RWPE2 (cell line): ENCODE measurements around the gene CNBD2.
"Not testable (repeated sequence)": the region's sequence is repeated elsewhere in the genome, so short reads cannot be mapped to it uniquely, and the experiment has no call there.

ENCODE experiments used
- ATAC-seq: fragments of 200-7000 bp; cut with Tn5 transposase; 3 replicates; pipeline ENCODE4 v1.9.1; 2021; ENCODE audit warnings: low read depth
- DNase-seq: peaks from one replicate; pipeline ENCODE4 v3.0.0-alpha.2; 2020; ENCODE audit warnings: low spot score
- H3K27ac ChIP-seq: fragments of 450-650 bp; 2 replicates; pipeline ENCODE4 v1.5.1; 2017; ENCODE audit warnings: mild to moderate bottlenecking; ENCODE audit not compliant: poor library complexity, severe bottlenecking
- H3K27me3 ChIP-seq: fragments of 250-450 bp; sonication (Bioruptor Pico); 2 replicates; pipeline ENCODE4 v1.5.1; 2021; ENCODE audit warnings: mild to moderate bottlenecking, moderate library complexity; ENCODE audit not compliant: insufficient read depth, poor library complexity, severe bottlenecking
- H3K36me3 ChIP-seq: fragments of 250-450 bp; sonication (Bioruptor Pico); 2 replicates; pipeline ENCODE4 v1.5.1; 2020; ENCODE audit warnings: low read depth, mild to moderate bottlenecking, moderate library complexity
- H3K4me1 ChIP-seq: fragments of 250-450 bp; sonication (Bioruptor Pico); 2 replicates; pipeline ENCODE4 v1.5.1; 2021; ENCODE audit warnings: mild to moderate bottlenecking, moderate library complexity; ENCODE audit not compliant: insufficient read depth, poor library complexity, severe bottlenecking
- H3K4me3 ChIP-seq: fragments of 250-450 bp; sonication (Bioruptor Pico); 2 replicates; pipeline ENCODE4 v1.5.1; 2021; ENCODE audit warnings: mild to moderate bottlenecking, moderate library complexity; ENCODE audit not compliant: severe bottlenecking
- H3K9me3 ChIP-seq: fragments of 250-450 bp; sonication (Bioruptor Pico); 2 replicates; pipeline ENCODE4 v1.5.1; 2021; ENCODE audit warnings: mild to moderate bottlenecking, moderate library complexity; ENCODE audit not compliant: severe bottlenecking
- CTCF ChIP-seq: fragments of 450-650 bp; IDR thresholded peaks from one replicate; pipeline ENCODE4 v1.5.1; 2017; ENCODE audit warnings: mild to moderate bottlenecking, moderate library complexity; ENCODE audit not compliant: poor library complexity, severe bottlenecking

CNBD2 gene

GRCh38 chr20:35941620-35942019 lies 26.8 kb upstream of the CNBD2 start:
- no peaks in the 10 kb centered on the region for H3K9me3 ChIP-seq
- TF ChIP-seq CTCF: no peak
- H3K4me1 ChIP-seq: no peaks in the 10 kb centered on the region
- DNase-seq: no peak
- no peaks in the 10 kb centered on the region for H3K27me3 ChIP-seq
- no peak overlapping the region for H3K4me3 ChIP-seq
- ATAC-seq: no peak
- no peak overlapping the region for H3K27ac ChIP-seq
- peaks cover 89% of the 10 kb centered on the region for H3K36me3 ChIP-seq

- DNase-seq: no peak
- no peak overlapping the region for H3K27ac ChIP-seq
- no peak for ATAC-seq
- H3K9me3 ChIP-seq: no peaks in the 10 kb centered on the region
- peaks cover 92% of the 10 kb centered on the region for H3K36me3 ChIP-seq
- no peak overlapping the region for H3K4me3 ChIP-seq
- H3K27me3 ChIP-seq: no peaks in the 10 kb centered on the region
- H3K4me1 ChIP-seq: no peaks in the 10 kb centered on the region
- TF ChIP-seq CTCF: no peak
Measured at GRCh38 chr20:35942243-35942642, 26.1 kb upstream of the CNBD2 start.

- TF ChIP-seq CTCF: peak; percentile 84
- Histone ChIP-seq H3K36me3 (peaks cover 60% of the 10 kb centered on the region), H3K27me3 (no peaks in the 10 kb centered on the region), H3K4me3 (no peak overlapping the region), H3K9me3 (no peaks in the 10 kb centered on the region), H3K4me1 (peaks cover 3% of the 10 kb centered on the region), H3K27ac (no peak overlapping the region)
- peak; percentile 44; the same call in 2 of the 3 replicates for ATAC-seq
- no peak for DNase-seq
Measured at GRCh38 chr20:35947489-35947888, 20.9 kb upstream of the CNBD2 start.

GRCh38 chr20:35947907-35948306 lies 20.5 kb upstream of the CNBD2 start:
- ATAC-seq: no peak
- H3K4me1 ChIP-seq: peaks cover 6% of the 10 kb centered on the region
- no peak for TF ChIP-seq CTCF
- H3K36me3 ChIP-seq: peaks cover 56% of the 10 kb centered on the region
- DNase-seq: no peak
- no peak overlapping the region for H3K4me3 ChIP-seq
- H3K9me3 ChIP-seq: no peaks in the 10 kb centered on the region
- no peak overlapping the region for H3K27ac ChIP-seq
- no peaks in the 10 kb centered on the region for H3K27me3 ChIP-seq

- peaks cover 36% of the 10 kb centered on the region for H3K36me3 ChIP-seq
- H3K27me3 ChIP-seq: no peaks in the 10 kb centered on the region
- ATAC-seq (no peak), DNase-seq (no peak)
- H3K4me3 ChIP-seq: no peak overlapping the region
- no peaks in the 10 kb centered on the region for H3K9me3 ChIP-seq
- peaks cover 7% of the 10 kb centered on the region for H3K4me1 ChIP-seq
- no peak overlapping the region for H3K27ac ChIP-seq
- TF ChIP-seq CTCF: no peak
Measured at GRCh38 chr20:35950093-35950492, 18.3 kb upstream of the CNBD2 start.

- ATAC-seq, H3K9me3 ChIP-seq, H3K4me1 ChIP-seq, DNase-seq, H3K27ac ChIP-seq, H3K4me3 ChIP-seq, H3K27me3 ChIP-seq: not testable (repeated sequence)
- H3K36me3 ChIP-seq: peaks cover 21% of the 10 kb centered on the region
Measured at GRCh38 chr20:35952080-35952479, 16.3 kb upstream of the CNBD2 start.
